Uterus (tissue), 4 donors: ENCODE measurements around the gene CFAP126. TPM values are rescaled to one million over a fixed set of nuclear protein-coding genes. Genes with fewer than 3 reads are reported as not detected.

Experiments used
- DNase-seq, 2 donors: peaks; one replicate each; pipeline ENCODE4 v3.0.0-alpha.2; 2019 to 2020
- H3K27ac ChIP-seq, 2 donors: fragments of 200-600 bp; sonication (generic); 1 replicate in 1 of 2; 2 replicates in 1 of 2; pipeline ENCODE4 v1.5.1; 2016 to 2018
- H3K27me3 ChIP-seq, 2 donors: fragments of 200-600 bp; sonication (generic); one replicate each; pipeline ENCODE4 v1.5.1; 2018 to 2019; ENCODE audit warnings: control low read depth in 1 of 2
- H3K36me3 ChIP-seq, 2 donors: fragments of 200-600 bp; sonication (generic); one replicate each; pipeline ENCODE4 v1.5.1; 2019; ENCODE audit warnings: control low read depth in 1 of 2
- H3K4me1 ChIP-seq, 2 donors: fragments of 200-600 bp; sonication (generic); one replicate each; pipeline ENCODE4 v1.5.1; 2018 to 2019; ENCODE audit warnings: control low read depth in 1 of 2
- H3K4me3 ChIP-seq, 2 donors: fragments of 200-600 bp; sonication (generic); 1 replicate in 1 of 2; 2 replicates in 1 of 2; pipeline ENCODE4 v1.5.1; 2018 to 2019; ENCODE audit warnings: mild to moderate bottlenecking in 1 of 2
- H3K9me3 ChIP-seq, 2 donors: fragments of 200-600 bp; sonication (generic); one replicate each; pipeline ENCODE4 v1.5.1; 2019; ENCODE audit warnings: control low read depth in 1 of 2
- POLR2A ChIP-seq, 2 donors: fragments of 450-650 bp; IDR thresholded peaks; one replicate each; pipeline ENCODE4 v1.6.1; 2016; ENCODE audit warnings: antibody characterized with exemption in 2 of 2, mild to moderate bottlenecking in 1 of 2, moderate library complexity in 1 of 2
- intact Hi-C: fragments of 100-400 bp; cut with DNase I; formaldehyde crosslinking; loops from one replicate; pipeline ENCODE4 v1.15.1; 2023; ENCODE audit warnings: low total_unique reads
- total RNA-seq, 4 donors: library from RNA; depleted of rRNA in 3 of 4; stranded (reverse); fragments of >200 nt in 3 of 4; gene quantifications; one replicate each; pipeline versions ENCODE4 v1.1.0 to v1.2.4, GENCODE V29; 2014 to 2023
- TF ChIP-seq, protein P1 (sequence below), 4 experiments: fragments of 200-600 bp in 2 of 4; fragments of 450-650 bp in 2 of 4; sonication (generic) in 2 of 4; IDR thresholded peaks; one replicate each; pipeline ENCODE4 v1.5.1; 2016 to 2019; ENCODE audit warnings: antibody characterized with exemption in 4 of 4, mild to moderate bottlenecking in 2 of 4, moderate library complexity in 1 of 4
- donor health status: DM: yes; HTN: yes; CAD: no.

Gene CFAP126
- total RNA-seq, 4 donors from 2014 or later = not detected

DNA sequence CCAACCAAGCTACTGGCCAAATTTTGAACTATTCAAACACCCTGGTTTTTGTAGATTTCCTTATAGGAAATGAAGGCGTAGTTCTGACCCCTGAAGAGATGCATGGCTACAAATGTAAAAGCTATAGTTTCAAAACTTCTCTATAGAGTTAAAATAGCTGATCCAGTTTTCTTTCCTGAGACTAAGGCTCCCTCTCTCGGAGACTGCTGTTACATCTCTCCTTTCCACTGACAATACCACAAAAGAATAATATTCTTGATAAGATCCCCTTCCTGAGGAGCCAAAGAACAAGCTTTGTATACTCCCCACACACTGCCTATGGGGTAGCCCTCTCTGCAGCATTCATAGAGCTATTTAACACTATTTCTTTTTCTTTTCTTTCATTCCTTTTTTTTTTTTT, 6.7 kb upstream of the CFAP126 start:
- Histone ChIP-seq H3K27me3 (no peaks in the 10 kb centered on the region), H3K4me3 (no peak overlapping the region), H3K9me3 (no peaks in the 10 kb centered on the region), H3K36me3 (no peaks in the 10 kb centered on the region), H3K4me1 (no peaks in the 10 kb centered on the region), H3K27ac (no peak overlapping the region)
- TF ChIP-seq, protein P1, sequence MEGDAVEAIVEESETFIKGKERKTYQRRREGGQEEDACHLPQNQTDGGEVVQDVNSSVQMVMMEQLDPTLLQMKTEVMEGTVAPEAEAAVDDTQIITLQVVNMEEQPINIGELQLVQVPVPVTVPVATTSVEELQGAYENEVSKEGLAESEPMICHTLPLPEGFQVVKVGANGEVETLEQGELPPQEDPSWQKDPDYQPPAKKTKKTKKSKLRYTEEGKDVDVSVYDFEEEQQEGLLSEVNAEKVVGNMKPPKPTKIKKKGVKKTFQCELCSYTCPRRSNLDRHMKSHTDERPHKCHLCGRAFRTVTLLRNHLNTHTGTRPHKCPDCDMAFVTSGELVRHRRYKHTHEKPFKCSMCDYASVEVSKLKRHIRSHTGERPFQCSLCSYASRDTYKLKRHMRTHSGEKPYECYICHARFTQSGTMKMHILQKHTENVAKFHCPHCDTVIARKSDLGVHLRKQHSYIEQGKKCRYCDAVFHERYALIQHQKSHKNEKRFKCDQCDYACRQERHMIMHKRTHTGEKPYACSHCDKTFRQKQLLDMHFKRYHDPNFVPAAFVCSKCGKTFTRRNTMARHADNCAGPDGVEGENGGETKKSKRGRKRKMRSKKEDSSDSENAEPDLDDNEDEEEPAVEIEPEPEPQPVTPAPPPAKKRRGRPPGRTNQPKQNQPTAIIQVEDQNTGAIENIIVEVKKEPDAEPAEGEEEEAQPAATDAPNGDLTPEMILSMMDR (IDR thresholded peaks at IDR 0.05) = no peak
- TF ChIP-seq POLR2A (IDR thresholded peaks at IDR 0.05) = no peak
- intact Hi-C loops = no loop called here
- no peak for DNase-seq

DNA sequence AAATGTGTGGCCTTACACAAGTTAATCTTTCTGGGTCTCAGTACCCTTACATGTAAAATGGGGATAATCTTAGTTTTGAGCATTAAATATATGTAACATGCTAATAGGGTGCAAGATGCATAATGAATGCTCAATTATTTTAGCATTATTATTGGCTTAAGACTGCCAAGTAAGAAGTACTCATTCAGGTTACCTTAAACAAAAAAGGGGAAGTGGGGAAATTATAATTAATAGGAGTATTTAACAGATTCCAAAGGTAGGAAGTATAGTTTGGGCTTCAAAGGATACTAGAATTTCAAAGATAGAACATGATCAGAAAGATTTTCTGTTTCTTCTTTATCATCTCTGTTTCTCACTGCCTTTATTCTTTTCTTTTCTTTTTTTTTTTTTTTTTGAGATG, 5.8 kb upstream of the CFAP126 start:
- TF ChIP-seq POLR2A (IDR thresholded peaks at IDR 0.05) = no peak
- no peaks in the 10 kb centered on the region for H3K27me3 ChIP-seq
- intact Hi-C loops = no loop called here
- no peaks in the 10 kb centered on the region for H3K9me3 ChIP-seq
- no peak for DNase-seq
- no peak overlapping the region for H3K27ac ChIP-seq
- no peaks in the 10 kb centered on the region for H3K36me3 ChIP-seq
- no peak overlapping the region for H3K4me3 ChIP-seq
- no peaks in the 10 kb centered on the region for H3K4me1 ChIP-seq

DNA sequence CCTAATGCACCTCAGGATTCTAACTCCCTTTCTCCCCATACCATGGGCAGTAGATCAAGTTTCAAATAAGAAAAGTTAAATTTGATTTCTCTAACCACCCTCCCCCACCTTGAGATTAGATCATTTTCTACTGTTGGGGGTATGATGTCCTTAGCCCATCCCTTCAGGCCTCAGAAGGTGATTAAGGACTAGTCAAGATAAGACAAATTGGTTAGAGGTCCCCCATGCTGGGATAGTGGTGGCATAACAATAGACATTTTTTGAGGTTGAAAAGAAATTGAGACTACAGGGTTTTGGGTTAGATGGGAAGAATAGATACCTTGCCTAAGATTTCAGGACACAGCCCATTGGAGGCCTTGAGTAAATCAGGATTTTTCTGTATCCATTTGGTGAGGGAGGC, 2.5 kb downstream of the CFAP126 start:
- no peaks in the 10 kb centered on the region for H3K9me3 ChIP-seq
- H3K4me3 ChIP-seq = no peak overlapping the region
- no peaks in the 10 kb centered on the region for H3K4me1 ChIP-seq
- TF ChIP-seq POLR2A (IDR thresholded peaks at IDR 0.05) = no peak
- TF ChIP-seq, protein P1 (IDR thresholded peaks at IDR 0.05) = no peak
- intact Hi-C loops = no loop called here
- no peak for DNase-seq
- H3K36me3 ChIP-seq = no peaks in the 10 kb centered on the region
- H3K27ac ChIP-seq = no peak overlapping the region
- H3K27me3 ChIP-seq = no peaks in the 10 kb centered on the region

DNA sequence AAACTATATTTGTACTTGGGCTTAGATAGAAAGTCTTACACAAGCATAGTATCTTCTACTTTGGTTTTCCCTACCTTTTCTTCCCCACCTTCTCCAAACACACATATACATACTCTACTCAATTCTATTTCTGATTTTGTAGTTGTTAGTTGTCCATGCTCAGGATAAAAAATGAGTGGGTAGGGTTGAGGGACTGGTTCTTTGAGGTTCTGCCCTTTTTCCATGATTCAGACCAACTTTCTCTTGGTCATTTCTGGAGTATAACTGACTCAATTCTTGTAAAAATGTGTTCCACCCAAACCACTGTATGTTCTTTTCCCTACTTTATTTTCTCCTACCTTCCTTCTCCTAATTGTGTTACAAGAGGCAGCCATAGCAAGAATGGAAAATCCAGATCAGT, 3.3 kb downstream of the CFAP126 start:
- TF ChIP-seq POLR2A (IDR thresholded peaks at IDR 0.05) = no peak
- TF ChIP-seq, protein P1 (IDR thresholded peaks at IDR 0.05) = no peak
- Histone ChIP-seq H3K4me3 (no peak overlapping the region), H3K9me3 (no peaks in the 10 kb centered on the region), H3K27me3 (no peaks in the 10 kb centered on the region), H3K36me3 (no peaks in the 10 kb centered on the region), H3K27ac (no peak overlapping the region), H3K4me1 (no peaks in the 10 kb centered on the region)
- DNase-seq = no peak
- intact Hi-C loops = no loop called here

DNA sequence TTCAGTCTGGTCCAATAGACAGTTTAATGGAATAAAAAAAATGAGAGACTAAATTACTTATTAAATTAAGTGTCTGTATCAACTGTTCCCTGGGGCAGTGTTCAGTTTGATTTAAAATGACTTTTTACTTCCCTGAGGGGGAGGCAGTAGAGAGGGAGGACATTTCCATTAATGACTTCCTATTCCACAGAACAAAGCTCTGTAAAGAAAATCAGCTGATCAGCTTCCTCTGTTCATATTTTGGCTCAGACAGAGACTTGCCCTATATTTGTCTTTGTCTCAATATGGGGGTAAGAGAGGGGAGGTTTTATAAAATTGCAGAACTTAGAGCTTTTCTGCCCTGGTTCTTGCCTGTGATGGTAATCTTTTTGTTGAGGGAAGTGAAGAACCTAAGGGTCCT, 8.4 kb downstream of the CFAP126 start:
- no peak for DNase-seq
- intact Hi-C loops = no loop called here
- Histone ChIP-seq H3K9me3 (no peaks in the 10 kb centered on the region), H3K27me3 (no peaks in the 10 kb centered on the region), H3K36me3 (no peaks in the 10 kb centered on the region), H3K4me3 (no peak overlapping the region), H3K27ac (no peak overlapping the region), H3K4me1 (no peaks in the 10 kb centered on the region)
- TF ChIP-seq POLR2A (IDR thresholded peaks at IDR 0.05) = no peak
- TF ChIP-seq, protein P1 (IDR thresholded peaks at IDR 0.05) = no peak

DNA sequence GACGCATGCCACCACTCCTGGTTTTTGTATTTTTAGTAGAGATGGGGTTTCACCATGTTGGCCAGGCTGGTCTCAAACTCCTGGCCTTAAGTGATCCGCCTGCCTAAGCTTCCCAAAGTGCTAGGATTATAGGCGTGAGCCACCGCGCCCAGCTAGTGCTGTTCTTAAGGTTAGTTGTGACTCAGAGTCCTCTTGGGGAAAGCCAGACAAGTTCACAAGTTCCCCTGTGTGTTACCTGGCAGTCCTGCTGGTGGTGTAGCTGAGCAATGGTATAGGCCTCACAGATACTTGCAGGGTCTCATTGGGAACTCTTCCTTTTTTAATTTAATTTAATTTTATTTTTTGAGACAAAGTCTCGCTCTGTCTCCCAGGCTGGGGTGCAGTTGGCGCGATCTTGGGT, 10.6 kb downstream of the CFAP126 start:
- intact Hi-C loops = no loop called here

More for the DNA sequence above, 10.6 kb downstream of the CFAP126 start:
- Histone ChIP-seq H3K4me3 (no peak overlapping the region), H3K27ac (no peak overlapping the region), H3K9me3 (no peaks in the 10 kb centered on the region), H3K4me1 (no peaks in the 10 kb centered on the region), H3K36me3 (no peaks in the 10 kb centered on the region), H3K27me3 (no peaks in the 10 kb centered on the region)
- TF ChIP-seq, protein P1 (IDR thresholded peaks at IDR 0.05) = no peak
- TF ChIP-seq POLR2A (IDR thresholded peaks at IDR 0.05) = no peak
- no peak for DNase-seq
